Measurements from ENCODE around the gene SEMA4A.

The SEMA4A gene

GRCh38 chr1:156134716-156135435, 18.5 kb upstream of the SEMA4A start:
- Histone ChIP-seq H3K4ac (ENCODE audit: low read length) (no peak overlapping the region), H3K27ac (replicated peaks; ENCODE audit: low read length) (no peak overlapping the region), H2AFZ (ENCODE audit: low read length) (no peak overlapping the region), H4K8ac (ENCODE audit: low read depth, low read length) (no peak overlapping the region), H4K91ac (ENCODE audit: low read depth, low read length, poor library complexity) (no peak overlapping the region), H3K4me2 (ENCODE audit: insufficient read depth, low read length, poor library complexity, severe bottlenecking) (no peak overlapping the region), H3K9ac (ENCODE audit: low read depth, low read length, poor library complexity) (no peak overlapping the region), H3K27me3 (ENCODE audit: control insufficient read depth in 3 of 3, insufficient read depth in 3 of 3, low read depth in 1 of 3, low read length in 3 of 3) (no peaks in the 10 kb centered on the region), H3K4me1 (ENCODE audit: control insufficient read depth in 2 of 2, insufficient read depth in 1 of 2, low read depth in 1 of 2, low read length in 2 of 2) (peaks cover 3 to 4% of the 10 kb centered on the region in 2 donors), H2BK15ac (ENCODE audit: low read length) (no peak overlapping the region), H2AK5ac (ENCODE audit: low read depth, low read length) (no peak overlapping the region), H3K36me3 (replicated peaks in 1 of 2; ENCODE audit: control insufficient read depth in 2 of 2, insufficient read depth in 2 of 2, low read length in 2 of 2) (peaks cover 59 to 90% of the 10 kb centered on the region in 2 donors), H2BK120ac (ENCODE audit: low read depth, low read length) (no peak overlapping the region), H3K4me3 (ENCODE audit: low read length in 2 of 2) (no peak overlapping the region), H3K18ac (ENCODE audit: low read length) (no peak overlapping the region), H3K23ac (ENCODE audit: low read depth, low read length, poor library complexity) (no peak overlapping the region), H2BK5ac (ENCODE audit: low read length) (no peak overlapping the region), H2BK12ac (ENCODE audit: low read length) (no peak overlapping the region), H3K14ac (ENCODE audit: low read length) (no peak overlapping the region), H3K79me1 (ENCODE audit: low read depth, low read length) (peaks cover 1% of the 10 kb centered on the region), H3K9me3 (replicated peaks in 1 of 2; ENCODE audit: control insufficient read depth in 2 of 2, insufficient read depth in 1 of 2, low read depth in 1 of 2, low read length in 2 of 2) (peaks cover 0 to 2% of the 10 kb centered on the region in 2 donors)
- DNase-seq (ENCODE audit: low spot score) = no peak
- no CpG with 5 or more reads among the region's 18 CpGs for WGBS, 2 donors (ENCODE audit: extremely low coverage in 2 of 2, insufficient read length in 2 of 2, insufficient replicate concordance in 1 of 2)

- H3K4ac ChIP-seq (ENCODE audit: low read length) = no peak overlapping the region
- peaks cover 57 to 93% of the 10 kb centered on the region in 2 donors for H3K36me3 ChIP-seq (replicated peaks in 1 of 2; ENCODE audit: control insufficient read depth in 2 of 2, insufficient read depth in 2 of 2, low read length in 2 of 2)
- no peak overlapping the region for H3K27ac ChIP-seq (replicated peaks; ENCODE audit: low read length)
Measured at GRCh38 chr1:156135930-156136871, 17.2 kb upstream of the SEMA4A start.

GRCh38 chr1:156136970-156137483, 16.4 kb upstream of the SEMA4A start:
- no peak overlapping the region for H3K27ac ChIP-seq (replicated peaks; ENCODE audit: low read length)
- H2BK120ac ChIP-seq (ENCODE audit: low read depth, low read length) = no peak overlapping the region
- H2BK15ac ChIP-seq (ENCODE audit: low read length) = no peak overlapping the region
- no peak overlapping the region for H3K4ac ChIP-seq (ENCODE audit: low read length)
- no peak overlapping the region for H2AFZ ChIP-seq (ENCODE audit: low read length)
- no peak overlapping the region for H4K8ac ChIP-seq (ENCODE audit: low read depth, low read length)
- no peak overlapping the region for H3K23ac ChIP-seq (ENCODE audit: low read depth, low read length, poor library complexity)
- no peak overlapping the region for H2AK5ac ChIP-seq (ENCODE audit: low read depth, low read length)
- H2BK12ac ChIP-seq (ENCODE audit: low read length) = no peak overlapping the region
- peaks cover 0 to 2% of the 10 kb centered on the region in 2 donors for H3K9me3 ChIP-seq (replicated peaks in 1 of 2; ENCODE audit: control insufficient read depth in 2 of 2, insufficient read depth in 1 of 2, low read depth in 1 of 2, low read length in 2 of 2)
- H3K9ac ChIP-seq (ENCODE audit: low read depth, low read length, poor library complexity) = no peak overlapping the region
- peak overlapping the region; percentile 6 for H2BK5ac ChIP-seq (ENCODE audit: low read length)
- no peak overlapping the region for H3K4me2 ChIP-seq (ENCODE audit: insufficient read depth, low read length, poor library complexity, severe bottlenecking)
- no peak overlapping the region for H4K91ac ChIP-seq (ENCODE audit: low read depth, low read length, poor library complexity)
- no peak overlapping the region for H3K18ac ChIP-seq (ENCODE audit: low read length)
- H3K14ac ChIP-seq (ENCODE audit: low read length) = no peak overlapping the region
- no peak overlapping the region for H3K4me3 ChIP-seq (ENCODE audit: low read length in 2 of 2)
- no peaks in the 10 kb centered on the region for H3K4me1 ChIP-seq (ENCODE audit: control insufficient read depth in 2 of 2, insufficient read depth in 1 of 2, low read depth in 1 of 2, low read length in 2 of 2)
- peaks cover 52 to 85% of the 10 kb centered on the region in 2 donors for H3K36me3 ChIP-seq (replicated peaks in 1 of 2; ENCODE audit: control insufficient read depth in 2 of 2, insufficient read depth in 2 of 2, low read length in 2 of 2)
- H3K79me1 ChIP-seq (ENCODE audit: low read depth, low read length) = peaks cover 1% of the 10 kb centered on the region
- no peak for DNase-seq (ENCODE audit: low spot score)
- no peaks in the 10 kb centered on the region for H3K27me3 ChIP-seq (ENCODE audit: control insufficient read depth in 3 of 3, insufficient read depth in 3 of 3, low read depth in 1 of 3, low read length in 3 of 3)
- no CpG with 5 or more reads among the region's 12 CpGs for WGBS, 2 donors (ENCODE audit: extremely low coverage in 2 of 2, insufficient read length in 2 of 2, insufficient replicate concordance in 1 of 2)

More at GRCh38 chr1:156135930-156136871, 17.2 kb upstream of the SEMA4A start:
- no peak overlapping the region for H2AFZ ChIP-seq (ENCODE audit: low read length)
- H2BK15ac ChIP-seq (ENCODE audit: low read length) = no peak overlapping the region
- no peak overlapping the region for H3K4me2 ChIP-seq (ENCODE audit: insufficient read depth, low read length, poor library complexity, severe bottlenecking)
- peaks cover 1% of the 10 kb centered on the region for H3K79me1 ChIP-seq (ENCODE audit: low read depth, low read length)
- H4K91ac ChIP-seq (ENCODE audit: low read depth, low read length, poor library complexity) = no peak overlapping the region
- no peaks in the 10 kb centered on the region for H3K27me3 ChIP-seq (ENCODE audit: control insufficient read depth in 3 of 3, insufficient read depth in 3 of 3, low read depth in 1 of 3, low read length in 3 of 3)
- no peak overlapping the region for H3K18ac ChIP-seq (ENCODE audit: low read length)
- WGBS, 2 donors (ENCODE audit: extremely low coverage in 2 of 2, insufficient read length in 2 of 2, insufficient replicate concordance in 1 of 2) = no CpG with 5 or more reads among the region's 34 CpGs
- H3K4me1 ChIP-seq (ENCODE audit: control insufficient read depth in 2 of 2, insufficient read depth in 1 of 2, low read depth in 1 of 2, low read length in 2 of 2) = no peaks in the 10 kb centered on the region
- no peak overlapping the region for H2BK120ac ChIP-seq (ENCODE audit: low read depth, low read length)
- peaks cover 0 to 2% of the 10 kb centered on the region in 2 donors for H3K9me3 ChIP-seq (replicated peaks in 1 of 2; ENCODE audit: control insufficient read depth in 2 of 2, insufficient read depth in 1 of 2, low read depth in 1 of 2, low read length in 2 of 2)
- no peak overlapping the region for H2BK12ac ChIP-seq (ENCODE audit: low read length)
- no peak overlapping the region for H2AK5ac ChIP-seq (ENCODE audit: low read depth, low read length)
- no peak overlapping the region for H4K8ac ChIP-seq (ENCODE audit: low read depth, low read length)
- no peak overlapping the region for H3K4me3 ChIP-seq (ENCODE audit: low read length in 2 of 2)
- H3K23ac ChIP-seq (ENCODE audit: low read depth, low read length, poor library complexity) = no peak overlapping the region
- peak overlapping the region; percentile 6 for H2BK5ac ChIP-seq (ENCODE audit: low read length)
- DNase-seq (ENCODE audit: low spot score) = no peak
- no peak overlapping the region for H3K9ac ChIP-seq (ENCODE audit: low read depth, low read length, poor library complexity)
- H3K14ac ChIP-seq (ENCODE audit: low read length) = no peak overlapping the region

GRCh38 chr1:156138458-156138867, 14.9 kb upstream of the SEMA4A start:
- Histone ChIP-seq H3K9ac (ENCODE audit: low read depth, low read length, poor library complexity) (no peak overlapping the region), H4K8ac (ENCODE audit: low read depth, low read length) (no peak overlapping the region), H2AFZ (ENCODE audit: low read length) (no peak overlapping the region), H3K27ac (replicated peaks; ENCODE audit: low read length) (no peak overlapping the region), H3K18ac (ENCODE audit: low read length) (peak overlapping the region; percentile 21), H2BK12ac (ENCODE audit: low read length) (no peak overlapping the region), H4K91ac (ENCODE audit: low read depth, low read length, poor library complexity) (no peak overlapping the region), H3K36me3 (replicated peaks in 1 of 2; ENCODE audit: control insufficient read depth in 2 of 2, insufficient read depth in 2 of 2, low read length in 2 of 2) (peaks cover 49 to 74% of the 10 kb centered on the region in 2 donors), H3K23ac (ENCODE audit: low read depth, low read length, poor library complexity) (no peak overlapping the region), H3K4me2 (ENCODE audit: insufficient read depth, low read length, poor library complexity, severe bottlenecking) (no peak overlapping the region), H2BK15ac (ENCODE audit: low read length) (no peak overlapping the region), H3K4me3 (ENCODE audit: low read length in 2 of 2) (no peak overlapping the region), H3K9me3 (replicated peaks in 1 of 2; ENCODE audit: control insufficient read depth in 2 of 2, insufficient read depth in 1 of 2, low read depth in 1 of 2, low read length in 2 of 2) (peaks cover 0 to 2% of the 10 kb centered on the region in 2 donors), H3K79me1 (ENCODE audit: low read depth, low read length) (peaks cover 1% of the 10 kb centered on the region), H3K14ac (ENCODE audit: low read length) (no peak overlapping the region), H3K27me3 (ENCODE audit: control insufficient read depth in 3 of 3, insufficient read depth in 3 of 3, low read depth in 1 of 3, low read length in 3 of 3) (no peaks in the 10 kb centered on the region), H2AK5ac (ENCODE audit: low read depth, low read length) (no peak overlapping the region), H2BK5ac (ENCODE audit: low read length) (no peak overlapping the region), H3K4ac (ENCODE audit: low read length) (no peak overlapping the region), H3K4me1 (ENCODE audit: control insufficient read depth in 2 of 2, insufficient read depth in 1 of 2, low read depth in 1 of 2, low read length in 2 of 2) (no peaks in the 10 kb centered on the region), H2BK120ac (ENCODE audit: low read depth, low read length) (no peak overlapping the region)
- WGBS, 2 donors (ENCODE audit: extremely low coverage in 2 of 2, insufficient read length in 2 of 2, insufficient replicate concordance in 1 of 2) = no CpG with 5 or more reads among the region's 22 CpGs
- DNase-seq (ENCODE audit: low spot score) = no peak
